Peyer's patch (tissue), 4 donors: ENCODE measurements around the gene UVRAG.

ENCODE experiments used
- POLR2A ChIP-seq, 2 donors: fragments of 450-650 bp; IDR thresholded peaks; one replicate each; pipeline ENCODE4 v1.5.1; 2017; ENCODE audit warnings: antibody characterized with exemption in 2 of 2, mild to moderate bottlenecking in 2 of 2, moderate library complexity in 2 of 2
- TF ChIP-seq, protein P1 (sequence below), 6 experiments: fragments of 450-650 bp in 4 of 6; fragments of 200-600 bp in 2 of 6; sonication (generic) in 1 of 6; IDR thresholded peaks; one replicate each; pipeline ENCODE4 v1.5.1; 2017 to 2019; ENCODE audit warnings: antibody characterized with exemption in 6 of 6, mild to moderate bottlenecking in 3 of 6, moderate library complexity in 1 of 6

DNA sequence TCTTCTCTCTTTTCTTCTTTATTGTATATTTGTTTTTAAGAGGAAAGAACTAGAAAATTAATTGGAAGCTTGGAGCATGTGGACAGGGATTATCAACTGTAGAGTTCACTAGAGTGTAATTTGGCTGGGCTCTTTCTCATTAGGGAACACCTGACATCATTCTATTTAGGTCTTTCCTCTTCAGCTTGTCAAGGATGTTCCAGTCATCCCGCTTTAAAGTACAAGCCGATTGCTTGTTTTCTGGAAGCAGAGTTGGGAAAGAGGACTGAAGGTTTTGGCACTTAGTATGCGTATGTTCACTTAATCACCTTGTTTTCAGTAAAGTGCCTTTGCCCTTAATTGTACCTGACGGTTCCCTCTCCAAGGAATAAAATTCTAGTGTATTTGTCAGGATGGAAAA, 279.7 kb downstream of the UVRAG start:
- TF ChIP-seq, protein P1, sequence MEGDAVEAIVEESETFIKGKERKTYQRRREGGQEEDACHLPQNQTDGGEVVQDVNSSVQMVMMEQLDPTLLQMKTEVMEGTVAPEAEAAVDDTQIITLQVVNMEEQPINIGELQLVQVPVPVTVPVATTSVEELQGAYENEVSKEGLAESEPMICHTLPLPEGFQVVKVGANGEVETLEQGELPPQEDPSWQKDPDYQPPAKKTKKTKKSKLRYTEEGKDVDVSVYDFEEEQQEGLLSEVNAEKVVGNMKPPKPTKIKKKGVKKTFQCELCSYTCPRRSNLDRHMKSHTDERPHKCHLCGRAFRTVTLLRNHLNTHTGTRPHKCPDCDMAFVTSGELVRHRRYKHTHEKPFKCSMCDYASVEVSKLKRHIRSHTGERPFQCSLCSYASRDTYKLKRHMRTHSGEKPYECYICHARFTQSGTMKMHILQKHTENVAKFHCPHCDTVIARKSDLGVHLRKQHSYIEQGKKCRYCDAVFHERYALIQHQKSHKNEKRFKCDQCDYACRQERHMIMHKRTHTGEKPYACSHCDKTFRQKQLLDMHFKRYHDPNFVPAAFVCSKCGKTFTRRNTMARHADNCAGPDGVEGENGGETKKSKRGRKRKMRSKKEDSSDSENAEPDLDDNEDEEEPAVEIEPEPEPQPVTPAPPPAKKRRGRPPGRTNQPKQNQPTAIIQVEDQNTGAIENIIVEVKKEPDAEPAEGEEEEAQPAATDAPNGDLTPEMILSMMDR (IDR thresholded peaks at IDR 0.05): no peak
- TF ChIP-seq POLR2A (IDR thresholded peaks at IDR 0.05): no peak
